GM12891 (cell line): ENCODE data around the gene ELAVL2.

ENCODE experiments used
- PAX5 ChIP-seq: IDR thresholded peaks from 2 replicates; pipeline ENCODE4 v1.6.1; 2011; ENCODE audit warnings: low read length, moderate library complexity, mild to moderate bottlenecking; ENCODE audit not compliant: insufficient read depth, severe bottlenecking
- POLR2A ChIP-seq: IDR thresholded peaks from 2 replicates; pipeline ENCODE4 v1.6.1; 2011; ENCODE audit warnings: low read depth, low read length, control low read depth

GRCh38 chr9:23764219-23764618, 61.8 kb downstream of the ELAVL2 start:
- TF ChIP-seq POLR2A (no peak), PAX5 (no peak)
